Activated B cell treated with CpG ODN at 0.5 μM for 24 hours (primary cell): Measurements from ENCODE around the gene HDAC4. TPM values are rescaled to one million over a fixed set of nuclear protein-coding genes. Genes with fewer than 3 reads are reported as not detected.

ENCODE experiments used
- ATAC-seq: fragments of 200-7000 bp; cut with Tn5 transposase; one replicate; pipeline ENCODE4 v1.10.0; 2021; ENCODE audit warnings: low read depth, mild to moderate bottlenecking, moderate library complexity
- CTCF ChIA-PET: fragments of 350-600 bp; sonication (Branson Sonifier 250); formaldehyde crosslinking; loops from one replicate; lab custom pipeline; 2021; ENCODE audit warnings: antibody characterized with exemption; lab: Charles Lee
- POLR2A ChIA-PET: fragments of 350-600 bp; sonication (Branson Sonifier 250); formaldehyde crosslinking; loops from one replicate; lab custom pipeline; 2021; ENCODE audit warnings: antibody characterized with exemption; lab: Charles Lee
- DNase-seq: peaks from one replicate; pipeline ENCODE4 v3.0.0; 2022
- H3K27ac Mint-ChIP-seq: one replicate; pipeline ENCODE4 v1.8.0; 2020; ENCODE audit warnings: mixed read lengths
- H3K27me3 Mint-ChIP-seq: one replicate; pipeline ENCODE4 v1.8.0; 2021; ENCODE audit warnings: mixed read lengths
- H3K36me3 Mint-ChIP-seq: one replicate; pipeline ENCODE4 v1.8.0; 2021; ENCODE audit warnings: low read depth, mixed read lengths
- H3K4me1 Mint-ChIP-seq: one replicate; pipeline ENCODE4 v1.8.0; 2021; ENCODE audit warnings: mixed read lengths
- H3K4me3 Mint-ChIP-seq: one replicate; pipeline ENCODE4 v1.8.0; 2020; ENCODE audit warnings: mild to moderate bottlenecking, mixed read lengths
- H3K9me3 Mint-ChIP-seq: one replicate; pipeline ENCODE4 v1.8.0; 2020; ENCODE audit warnings: mixed read lengths
- intact Hi-C: fragments of 100-400 bp; cut with micrococcal nuclease; formaldehyde crosslinking; loops from one replicate; pipeline ENCODE4 v1.15.1; 2024
- total RNA-seq: library from RNA; stranded (reverse); gene quantifications from 2 replicates; pipeline ENCODE4 v1.2.3, GENCODE V29; 2022
- TF ChIP-seq, protein P1 (sequence below): fragments of 200-600 bp; IDR thresholded peaks from one replicate; pipeline ENCODE4 v1.8.0; 2022; ENCODE audit warnings: antibody characterized with exemption, mild to moderate bottlenecking

Gene HDAC4
- total RNA-seq, 1 donor from 2014 or later: 31.9 TPM

- no peak for ATAC-seq
- Mint-ChIP-seq H3K9me3 (no peaks in the 10 kb centered on the region), H3K4me3 (no peak overlapping the region), H3K27me3 (no peaks in the 10 kb centered on the region), H3K36me3 (peaks cover 31% of the 10 kb centered on the region), H3K27ac (no peak overlapping the region), H3K4me1 (no peaks in the 10 kb centered on the region)
- POLR2A ChIA-PET: no interaction called here
- TF ChIP-seq, protein P1, sequence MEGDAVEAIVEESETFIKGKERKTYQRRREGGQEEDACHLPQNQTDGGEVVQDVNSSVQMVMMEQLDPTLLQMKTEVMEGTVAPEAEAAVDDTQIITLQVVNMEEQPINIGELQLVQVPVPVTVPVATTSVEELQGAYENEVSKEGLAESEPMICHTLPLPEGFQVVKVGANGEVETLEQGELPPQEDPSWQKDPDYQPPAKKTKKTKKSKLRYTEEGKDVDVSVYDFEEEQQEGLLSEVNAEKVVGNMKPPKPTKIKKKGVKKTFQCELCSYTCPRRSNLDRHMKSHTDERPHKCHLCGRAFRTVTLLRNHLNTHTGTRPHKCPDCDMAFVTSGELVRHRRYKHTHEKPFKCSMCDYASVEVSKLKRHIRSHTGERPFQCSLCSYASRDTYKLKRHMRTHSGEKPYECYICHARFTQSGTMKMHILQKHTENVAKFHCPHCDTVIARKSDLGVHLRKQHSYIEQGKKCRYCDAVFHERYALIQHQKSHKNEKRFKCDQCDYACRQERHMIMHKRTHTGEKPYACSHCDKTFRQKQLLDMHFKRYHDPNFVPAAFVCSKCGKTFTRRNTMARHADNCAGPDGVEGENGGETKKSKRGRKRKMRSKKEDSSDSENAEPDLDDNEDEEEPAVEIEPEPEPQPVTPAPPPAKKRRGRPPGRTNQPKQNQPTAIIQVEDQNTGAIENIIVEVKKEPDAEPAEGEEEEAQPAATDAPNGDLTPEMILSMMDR: no peak
- intact Hi-C loops: no loop called here
- CTCF ChIA-PET: no interaction called here
- no peak for DNase-seq
Observed at GRCh38 chr2:239055756-239056493, 344.9 kb downstream of the HDAC4 start.

DNA sequence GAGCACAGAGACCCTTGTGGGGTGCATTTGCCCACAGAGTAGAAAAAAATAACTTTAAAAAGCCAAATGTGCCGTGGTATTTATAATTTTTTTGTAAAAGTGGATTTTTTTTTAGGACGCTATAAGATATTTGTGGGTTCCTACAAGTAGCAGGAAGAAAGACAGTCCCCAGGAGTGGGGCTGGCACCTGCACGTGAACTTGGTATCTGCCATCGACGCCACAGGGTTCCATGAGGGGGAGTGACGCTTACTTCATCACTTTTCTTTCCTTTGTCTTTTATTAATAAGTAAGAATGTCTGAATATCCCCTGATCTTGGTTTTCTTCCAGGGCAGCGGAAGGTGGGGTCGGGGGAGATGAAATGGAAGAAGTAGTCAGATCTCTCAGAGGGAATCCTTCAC lies 345.9 kb downstream of the HDAC4 start:
- intact Hi-C loops: no loop called here
- H3K36me3 Mint-ChIP-seq: peaks cover 32% of the 10 kb centered on the region
- H3K27me3 Mint-ChIP-seq: no peaks in the 10 kb centered on the region
- no peak overlapping the region for H3K4me3 Mint-ChIP-seq
- H3K27ac Mint-ChIP-seq: no peak overlapping the region
- ATAC-seq: no peak
- ChIA-PET POLR2A (no interaction called here), CTCF (no interaction called here)
- H3K4me1 Mint-ChIP-seq: no peaks in the 10 kb centered on the region
- H3K9me3 Mint-ChIP-seq: no peaks in the 10 kb centered on the region
- TF ChIP-seq, protein P1: no peak
- DNase-seq: no peak

- DNase-seq: no peak
Observed at GRCh38 chr2:239053801-239054503, 346.9 kb downstream of the HDAC4 start.

DNA sequence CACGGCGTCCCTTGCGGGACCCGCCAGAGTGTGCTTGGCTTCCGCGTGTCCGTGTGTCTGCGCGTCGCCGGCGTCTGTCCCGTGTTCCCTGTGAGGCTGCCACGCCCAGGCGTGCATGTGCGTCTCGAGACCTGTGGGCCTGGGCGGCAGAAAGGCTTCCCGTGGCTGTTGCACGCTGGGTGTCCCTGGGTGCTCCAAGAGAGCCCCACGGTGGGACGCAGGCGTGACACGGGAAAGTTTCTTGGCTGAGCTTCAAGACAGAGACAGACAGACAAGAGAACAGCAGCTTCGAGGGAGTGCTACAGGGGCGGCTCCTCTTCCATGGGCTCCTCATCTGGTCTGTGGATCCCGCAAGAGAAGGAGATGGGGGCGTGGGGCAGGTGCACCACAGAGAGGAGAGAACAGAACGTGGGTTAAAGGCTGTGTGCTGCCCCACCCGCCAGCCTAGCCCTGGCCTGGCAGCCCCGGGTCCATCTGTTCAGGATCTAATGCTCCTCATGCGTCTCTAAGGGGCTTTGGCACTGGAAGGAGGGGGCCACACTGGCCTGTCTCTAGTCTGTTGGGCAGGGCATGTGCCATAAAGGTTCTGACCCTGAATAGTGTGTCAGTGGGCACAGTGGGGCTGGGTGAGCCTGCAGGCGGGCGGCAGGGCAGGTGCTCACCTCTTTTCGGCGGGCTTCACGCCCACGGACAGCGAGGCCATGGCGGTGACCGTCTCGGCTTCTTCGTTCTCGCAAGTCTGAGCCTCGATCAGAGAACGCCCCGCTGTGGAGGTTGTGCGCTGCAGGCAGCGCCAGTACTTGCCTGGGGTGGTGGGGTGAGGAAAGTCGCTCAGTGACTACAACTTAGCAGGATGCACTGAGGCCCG lies 347.8 kb downstream of the HDAC4 start:
- intact Hi-C loops: no loop called here
- ATAC-seq: no peak
- TF ChIP-seq, protein P1: no peak
- H3K27me3 Mint-ChIP-seq: no peaks in the 10 kb centered on the region
- ChIA-PET CTCF (no interaction called here), POLR2A (no interaction called here)
- H3K27ac Mint-ChIP-seq: no peak overlapping the region
- no peak for DNase-seq
- H3K9me3 Mint-ChIP-seq: no peaks in the 10 kb centered on the region
- peaks cover 32% of the 10 kb centered on the region for H3K36me3 Mint-ChIP-seq
- no peaks in the 10 kb centered on the region for H3K4me1 Mint-ChIP-seq
- no peak overlapping the region for H3K4me3 Mint-ChIP-seq

More at GRCh38 chr2:239053801-239054503, 346.9 kb downstream of the HDAC4 start:
- no peaks in the 10 kb centered on the region for H3K27me3 Mint-ChIP-seq
- no peak overlapping the region for H3K27ac Mint-ChIP-seq
- no peak overlapping the region for H3K4me3 Mint-ChIP-seq
- intact Hi-C loops: no loop called here
- TF ChIP-seq, protein P1: no peak
- no peaks in the 10 kb centered on the region for H3K4me1 Mint-ChIP-seq
- ATAC-seq: no peak
- POLR2A ChIA-PET: no interaction called here
- CTCF ChIA-PET: no interaction called here
- H3K36me3 Mint-ChIP-seq: peaks cover 32% of the 10 kb centered on the region
- H3K9me3 Mint-ChIP-seq: no peaks in the 10 kb centered on the region
